Testis (tissue), 2 donors: ENCODE data around the gene TRIM15.

Source experiments
- POLR2A ChIP-seq: fragments of 450-650 bp; IDR thresholded peaks from one replicate; pipeline ENCODE4 v1.6.1; 2017; ENCODE audit warnings: antibody characterized with exemption, mild to moderate bottlenecking, moderate library complexity
- TF ChIP-seq, protein P1 (sequence below), 3 experiments: fragments of 450-650 bp in 2 of 3; fragments of 200-600 bp in 1 of 3; sonication (generic) in 1 of 3; IDR thresholded peaks; one replicate each; pipeline ENCODE4 v1.5.1; 2016 to 2019; ENCODE audit warnings: antibody characterized with exemption in 3 of 3, mild to moderate bottlenecking in 2 of 3, moderate library complexity in 1 of 3

DNA sequence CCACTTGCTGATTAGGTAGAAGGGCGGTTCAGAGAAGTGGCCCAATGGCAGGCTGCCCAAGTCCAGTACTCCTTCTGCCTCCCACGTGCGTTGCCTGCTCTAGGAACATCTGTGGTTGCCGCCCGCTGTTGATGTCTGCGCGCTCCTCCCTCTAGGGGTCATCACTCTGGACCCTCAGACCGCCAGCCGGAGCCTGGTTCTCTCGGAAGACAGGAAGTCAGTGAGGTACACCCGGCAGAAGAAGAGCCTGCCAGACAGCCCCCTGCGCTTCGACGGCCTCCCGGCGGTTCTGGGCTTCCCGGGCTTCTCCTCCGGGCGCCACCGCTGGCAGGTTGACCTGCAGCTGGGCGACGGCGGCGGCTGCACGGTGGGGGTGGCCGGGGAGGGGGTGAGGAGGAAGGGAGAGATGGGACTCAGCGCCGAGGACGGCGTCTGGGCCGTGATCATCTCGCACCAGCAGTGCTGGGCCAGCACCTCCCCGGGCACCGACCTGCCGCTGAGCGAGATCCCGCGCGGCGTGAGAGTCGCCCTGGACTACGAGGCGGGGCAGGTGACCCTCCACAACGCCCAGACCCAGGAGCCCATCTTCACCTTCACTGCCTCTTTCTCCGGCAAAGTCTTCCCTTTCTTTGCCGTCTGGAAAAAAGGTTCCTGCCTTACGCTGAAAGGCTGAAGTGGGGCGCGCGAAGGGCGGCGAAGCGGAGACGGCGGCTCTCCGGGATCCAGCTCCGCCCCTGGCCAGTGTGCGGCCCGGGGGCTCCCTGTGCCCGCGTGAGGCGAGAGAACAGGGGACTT lies 8.5 kb downstream of the TRIM15 start:
- TF ChIP-seq, protein P1, sequence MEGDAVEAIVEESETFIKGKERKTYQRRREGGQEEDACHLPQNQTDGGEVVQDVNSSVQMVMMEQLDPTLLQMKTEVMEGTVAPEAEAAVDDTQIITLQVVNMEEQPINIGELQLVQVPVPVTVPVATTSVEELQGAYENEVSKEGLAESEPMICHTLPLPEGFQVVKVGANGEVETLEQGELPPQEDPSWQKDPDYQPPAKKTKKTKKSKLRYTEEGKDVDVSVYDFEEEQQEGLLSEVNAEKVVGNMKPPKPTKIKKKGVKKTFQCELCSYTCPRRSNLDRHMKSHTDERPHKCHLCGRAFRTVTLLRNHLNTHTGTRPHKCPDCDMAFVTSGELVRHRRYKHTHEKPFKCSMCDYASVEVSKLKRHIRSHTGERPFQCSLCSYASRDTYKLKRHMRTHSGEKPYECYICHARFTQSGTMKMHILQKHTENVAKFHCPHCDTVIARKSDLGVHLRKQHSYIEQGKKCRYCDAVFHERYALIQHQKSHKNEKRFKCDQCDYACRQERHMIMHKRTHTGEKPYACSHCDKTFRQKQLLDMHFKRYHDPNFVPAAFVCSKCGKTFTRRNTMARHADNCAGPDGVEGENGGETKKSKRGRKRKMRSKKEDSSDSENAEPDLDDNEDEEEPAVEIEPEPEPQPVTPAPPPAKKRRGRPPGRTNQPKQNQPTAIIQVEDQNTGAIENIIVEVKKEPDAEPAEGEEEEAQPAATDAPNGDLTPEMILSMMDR (IDR thresholded peaks at IDR 0.05) = no peak
- TF ChIP-seq POLR2A = no peak
